ENCODE measurements around the gene DNAJC10.

DNA sequence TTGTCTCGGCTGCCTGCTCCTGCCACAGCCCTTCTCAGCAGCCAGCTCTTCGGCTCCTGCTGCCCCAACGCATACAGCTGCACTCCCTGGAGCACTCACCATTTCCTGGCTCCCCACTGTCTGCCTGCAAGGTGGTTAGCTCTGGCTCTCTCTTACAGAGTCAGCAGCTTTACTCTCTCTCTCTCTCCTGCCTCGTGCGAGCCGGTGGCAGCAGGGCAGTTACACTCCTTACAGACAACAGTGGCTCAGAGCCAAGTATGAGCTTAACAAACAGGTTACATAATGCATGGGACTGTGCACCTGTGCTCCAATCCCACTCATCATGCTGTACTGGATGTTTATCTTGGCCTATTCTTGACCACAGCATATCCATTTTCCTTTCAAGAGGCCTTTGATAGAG, 47.4 kb upstream of the DNAJC10 start:
- TF ChIP-seq, protein P1, sequence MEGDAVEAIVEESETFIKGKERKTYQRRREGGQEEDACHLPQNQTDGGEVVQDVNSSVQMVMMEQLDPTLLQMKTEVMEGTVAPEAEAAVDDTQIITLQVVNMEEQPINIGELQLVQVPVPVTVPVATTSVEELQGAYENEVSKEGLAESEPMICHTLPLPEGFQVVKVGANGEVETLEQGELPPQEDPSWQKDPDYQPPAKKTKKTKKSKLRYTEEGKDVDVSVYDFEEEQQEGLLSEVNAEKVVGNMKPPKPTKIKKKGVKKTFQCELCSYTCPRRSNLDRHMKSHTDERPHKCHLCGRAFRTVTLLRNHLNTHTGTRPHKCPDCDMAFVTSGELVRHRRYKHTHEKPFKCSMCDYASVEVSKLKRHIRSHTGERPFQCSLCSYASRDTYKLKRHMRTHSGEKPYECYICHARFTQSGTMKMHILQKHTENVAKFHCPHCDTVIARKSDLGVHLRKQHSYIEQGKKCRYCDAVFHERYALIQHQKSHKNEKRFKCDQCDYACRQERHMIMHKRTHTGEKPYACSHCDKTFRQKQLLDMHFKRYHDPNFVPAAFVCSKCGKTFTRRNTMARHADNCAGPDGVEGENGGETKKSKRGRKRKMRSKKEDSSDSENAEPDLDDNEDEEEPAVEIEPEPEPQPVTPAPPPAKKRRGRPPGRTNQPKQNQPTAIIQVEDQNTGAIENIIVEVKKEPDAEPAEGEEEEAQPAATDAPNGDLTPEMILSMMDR (IDR thresholded peaks at IDR 0.05 in 2 of 3, conservative IDR thresholded peaks at IDR 0.05 in 1 of 3; ENCODE audit: insufficient read depth in 2 of 3, low read depth in 1 of 3, low read length in 3 of 3) = no peak
- TF ChIP-seq TCF7 (IDR thresholded peaks at IDR 0.05; ENCODE audit: borderline replicate concordance) (no peak), CC2D1A (IDR thresholded peaks at IDR 0.05) (no peak), MTA3 (IDR thresholded peaks at IDR 0.05; ENCODE audit: borderline replicate concordance) (no peak), ZNF274 (IDR thresholded peaks at IDR 0.05; ENCODE audit: borderline replicate concordance, low read depth, low read length) (no peak), ZNF175 (CRISPR knock-in tag; IDR thresholded peaks at IDR 0.05; ENCODE audit: low read depth) (no peak), RBM17 (IDR thresholded peaks at IDR 0.05; ENCODE audit: borderline replicate concordance, low read depth, low read length) (no peak)
- TF ChIP-seq, protein P2, sequence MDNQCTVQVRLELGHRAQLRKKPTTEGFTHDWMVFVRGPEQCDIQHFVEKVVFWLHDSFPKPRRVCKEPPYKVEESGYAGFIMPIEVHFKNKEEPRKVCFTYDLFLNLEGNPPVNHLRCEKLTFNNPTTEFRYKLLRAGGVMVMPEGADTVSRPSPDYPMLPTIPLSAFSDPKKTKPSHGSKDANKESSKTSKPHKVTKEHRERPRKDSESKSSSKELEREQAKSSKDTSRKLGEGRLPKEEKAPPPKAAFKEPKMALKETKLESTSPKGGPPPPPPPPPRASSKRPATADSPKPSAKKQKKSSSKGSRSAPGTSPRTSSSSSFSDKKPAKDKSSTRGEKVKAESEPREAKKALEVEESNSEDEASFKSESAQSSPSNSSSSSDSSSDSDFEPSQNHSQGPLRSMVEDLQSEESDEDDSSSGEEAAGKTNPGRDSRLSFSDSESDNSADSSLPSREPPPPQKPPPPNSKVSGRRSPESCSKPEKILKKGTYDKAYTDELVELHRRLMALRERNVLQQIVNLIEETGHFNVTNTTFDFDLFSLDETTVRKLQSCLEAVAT (IDR thresholded peaks at IDR 0.05) = no peak
